ENCODE data around the gene DDX27.

DNA sequence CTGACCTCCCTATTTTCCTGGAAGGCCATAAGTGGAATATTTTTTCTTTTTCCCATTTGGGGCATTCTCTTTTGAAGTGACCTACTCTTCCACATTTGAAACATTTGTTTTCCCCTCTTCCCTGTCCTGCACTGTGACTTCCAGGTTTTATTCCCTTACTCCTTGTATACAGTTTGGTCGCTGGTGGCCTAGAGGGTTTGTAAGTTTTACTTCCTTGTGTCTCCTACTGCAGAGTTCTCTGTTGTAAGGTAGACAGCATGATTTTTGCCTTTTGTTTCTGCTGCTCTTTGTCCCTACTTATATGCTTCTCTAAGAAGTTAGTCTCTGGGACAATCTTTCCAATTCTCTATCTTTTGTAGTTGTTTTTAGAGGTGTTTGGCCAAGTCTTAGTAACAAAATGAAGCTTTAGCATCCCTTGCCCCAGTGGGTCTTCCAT lies 66.0 kb downstream of the DDX27 start:
- no peak for TF ChIP-seq POLR2AphosphoS5 (IDR thresholded peaks at IDR 0.05)
- TF ChIP-seq, protein P1, sequence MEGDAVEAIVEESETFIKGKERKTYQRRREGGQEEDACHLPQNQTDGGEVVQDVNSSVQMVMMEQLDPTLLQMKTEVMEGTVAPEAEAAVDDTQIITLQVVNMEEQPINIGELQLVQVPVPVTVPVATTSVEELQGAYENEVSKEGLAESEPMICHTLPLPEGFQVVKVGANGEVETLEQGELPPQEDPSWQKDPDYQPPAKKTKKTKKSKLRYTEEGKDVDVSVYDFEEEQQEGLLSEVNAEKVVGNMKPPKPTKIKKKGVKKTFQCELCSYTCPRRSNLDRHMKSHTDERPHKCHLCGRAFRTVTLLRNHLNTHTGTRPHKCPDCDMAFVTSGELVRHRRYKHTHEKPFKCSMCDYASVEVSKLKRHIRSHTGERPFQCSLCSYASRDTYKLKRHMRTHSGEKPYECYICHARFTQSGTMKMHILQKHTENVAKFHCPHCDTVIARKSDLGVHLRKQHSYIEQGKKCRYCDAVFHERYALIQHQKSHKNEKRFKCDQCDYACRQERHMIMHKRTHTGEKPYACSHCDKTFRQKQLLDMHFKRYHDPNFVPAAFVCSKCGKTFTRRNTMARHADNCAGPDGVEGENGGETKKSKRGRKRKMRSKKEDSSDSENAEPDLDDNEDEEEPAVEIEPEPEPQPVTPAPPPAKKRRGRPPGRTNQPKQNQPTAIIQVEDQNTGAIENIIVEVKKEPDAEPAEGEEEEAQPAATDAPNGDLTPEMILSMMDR (IDR thresholded peaks at IDR 0.05), result no peak
- TF ChIP-seq POLR2A (IDR thresholded peaks at IDR 0.05), result no peak

All from prostate gland (tissue), 2 donors.